Endothelial cell (in vitro differentiated cells): ENCODE results near the gene SCNN1B. TPM values are rescaled to one million over a fixed set of nuclear protein-coding genes. Genes with fewer than 3 reads are reported as not detected.

ENCODE experiments used
- DNase-seq: peaks from one replicate; pipeline ENCODE4 v3.0.0; 2021; ENCODE audit warnings: low spot score
- H3K27ac Mint-ChIP-seq: one replicate; pipeline ENCODE4 v1.8.0; 2021; ENCODE audit warnings: mixed read lengths, inconsistent platforms; ENCODE audit not compliant: unreplicated experiment
- H3K27me3 Mint-ChIP-seq: one replicate; pipeline ENCODE4 v1.8.0; 2021; ENCODE audit warnings: mild to moderate bottlenecking, moderate library complexity, mixed read lengths, inconsistent platforms; ENCODE audit not compliant: unreplicated experiment
- H3K36me3 Mint-ChIP-seq: one replicate; pipeline ENCODE4 v1.8.0; 2021; ENCODE audit warnings: mild to moderate bottlenecking, low read depth, mixed read lengths, inconsistent platforms; ENCODE audit not compliant: unreplicated experiment
- H3K4me1 Mint-ChIP-seq: one replicate; pipeline ENCODE4 v1.8.0; 2021; ENCODE audit warnings: mild to moderate bottlenecking, mixed read lengths, inconsistent platforms; ENCODE audit not compliant: unreplicated experiment
- H3K4me3 Mint-ChIP-seq: one replicate; pipeline ENCODE4 v1.8.0; 2021; ENCODE audit warnings: mild to moderate bottlenecking, mixed read lengths, inconsistent platforms; ENCODE audit not compliant: unreplicated experiment
- H3K9me3 Mint-ChIP-seq: one replicate; pipeline ENCODE4 v1.8.0; 2021; ENCODE audit warnings: mixed read lengths, inconsistent platforms; ENCODE audit not compliant: unreplicated experiment
- total RNA-seq: library from RNA; stranded (reverse); fragmentation: NEBNext Ultra II Directional; extraction: Animal tissue kit (Norgen Biotek cat#: 25700); gene quantifications from one replicate; pipeline ENCODE4 v1.2.1, GENCODE V29; 2021; ENCODE audit not compliant: unreplicated experiment
- TF ChIP-seq, protein P1 (sequence below): fragments of 200-600 bp; sonication (generic); IDR thresholded peaks from one replicate; pipeline ENCODE4 v1.5.0; 2021; ENCODE audit warnings: antibody characterized with exemption; ENCODE audit not compliant: unreplicated experiment

The SCNN1B gene
- total RNA-seq, 1 donor from 2014 or later, result not detected

GRCh38 chr16:23286131-23286532 is 16.0 kb upstream of the SCNN1B start:
- no peaks in the 10 kb centered on the region for H3K36me3 Mint-ChIP-seq
- H3K4me3 Mint-ChIP-seq, result no peak overlapping the region
- H3K27ac Mint-ChIP-seq, result no peak overlapping the region
- no peaks in the 10 kb centered on the region for H3K4me1 Mint-ChIP-seq
- peaks cover 2% of the 10 kb centered on the region for H3K27me3 Mint-ChIP-seq
- DNase-seq, result no peak
- TF ChIP-seq, protein P1, sequence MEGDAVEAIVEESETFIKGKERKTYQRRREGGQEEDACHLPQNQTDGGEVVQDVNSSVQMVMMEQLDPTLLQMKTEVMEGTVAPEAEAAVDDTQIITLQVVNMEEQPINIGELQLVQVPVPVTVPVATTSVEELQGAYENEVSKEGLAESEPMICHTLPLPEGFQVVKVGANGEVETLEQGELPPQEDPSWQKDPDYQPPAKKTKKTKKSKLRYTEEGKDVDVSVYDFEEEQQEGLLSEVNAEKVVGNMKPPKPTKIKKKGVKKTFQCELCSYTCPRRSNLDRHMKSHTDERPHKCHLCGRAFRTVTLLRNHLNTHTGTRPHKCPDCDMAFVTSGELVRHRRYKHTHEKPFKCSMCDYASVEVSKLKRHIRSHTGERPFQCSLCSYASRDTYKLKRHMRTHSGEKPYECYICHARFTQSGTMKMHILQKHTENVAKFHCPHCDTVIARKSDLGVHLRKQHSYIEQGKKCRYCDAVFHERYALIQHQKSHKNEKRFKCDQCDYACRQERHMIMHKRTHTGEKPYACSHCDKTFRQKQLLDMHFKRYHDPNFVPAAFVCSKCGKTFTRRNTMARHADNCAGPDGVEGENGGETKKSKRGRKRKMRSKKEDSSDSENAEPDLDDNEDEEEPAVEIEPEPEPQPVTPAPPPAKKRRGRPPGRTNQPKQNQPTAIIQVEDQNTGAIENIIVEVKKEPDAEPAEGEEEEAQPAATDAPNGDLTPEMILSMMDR, result no peak
- no peaks in the 10 kb centered on the region for H3K9me3 Mint-ChIP-seq

DNA sequence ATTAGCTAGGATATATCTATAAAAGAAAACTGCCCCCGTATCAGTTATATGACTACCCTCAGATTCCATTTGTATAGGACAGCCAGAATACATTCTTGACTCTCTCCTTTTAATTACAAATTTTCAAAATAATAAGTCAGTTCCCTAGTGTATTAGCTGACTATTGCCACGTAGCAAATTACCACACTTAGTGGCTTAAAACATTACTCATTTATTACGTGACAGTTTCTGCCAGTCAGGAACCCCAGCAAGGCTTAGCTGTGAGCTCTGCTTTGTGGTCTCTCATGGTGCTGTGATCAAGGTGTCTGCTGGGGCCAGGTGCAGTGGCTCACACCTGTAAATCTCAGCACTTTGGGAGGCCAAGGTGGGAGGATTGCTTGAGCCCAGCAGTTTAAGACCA is 13.9 kb upstream of the SCNN1B start:
- no peaks in the 10 kb centered on the region for H3K36me3 Mint-ChIP-seq
- H3K9me3 Mint-ChIP-seq, result no peaks in the 10 kb centered on the region
- TF ChIP-seq, protein P1, result no peak
- H3K27ac Mint-ChIP-seq, result no peak overlapping the region
- H3K27me3 Mint-ChIP-seq, result peaks cover 2% of the 10 kb centered on the region
- no peaks in the 10 kb centered on the region for H3K4me1 Mint-ChIP-seq
- no peak for DNase-seq
- H3K4me3 Mint-ChIP-seq, result no peak overlapping the region

DNA sequence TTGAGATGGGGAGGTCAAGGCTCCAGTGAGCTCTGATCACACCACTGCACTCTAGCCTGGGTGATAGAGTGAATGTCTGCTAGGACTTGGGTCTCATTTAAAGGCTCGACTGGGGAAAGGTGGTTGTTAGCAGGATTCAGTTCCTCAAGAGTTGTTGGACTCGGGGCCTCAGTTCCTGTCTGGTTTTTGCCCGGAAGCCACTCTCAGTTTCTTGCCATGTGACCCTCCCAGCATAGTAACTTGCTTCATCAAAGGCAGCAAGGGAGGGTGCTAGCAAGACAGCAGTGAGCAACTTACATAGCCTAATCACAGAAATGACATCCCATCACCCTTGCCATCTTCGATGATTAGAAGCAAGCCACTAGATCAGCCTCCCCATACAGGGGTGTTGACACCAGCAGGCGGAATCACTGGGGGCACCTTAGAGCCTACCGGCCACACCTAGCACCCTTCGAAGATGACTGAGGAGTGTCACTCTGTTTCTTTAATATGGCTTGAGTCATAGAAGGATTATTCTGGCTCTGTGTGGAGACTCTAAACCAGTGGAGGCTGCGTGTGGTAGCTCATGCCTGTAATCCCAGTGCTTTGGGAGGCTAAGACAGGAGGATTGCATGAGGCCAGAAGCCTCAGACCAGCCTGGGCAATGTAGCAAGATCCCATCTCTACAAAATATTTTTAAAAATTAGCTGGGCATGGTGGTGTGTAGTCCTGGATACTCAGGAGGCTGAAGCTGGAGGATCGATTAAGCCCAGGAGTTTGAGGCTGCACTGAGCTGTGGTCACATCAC is 13.2 kb upstream of the SCNN1B start:
- H3K4me1 Mint-ChIP-seq, result no peaks in the 10 kb centered on the region
- no peaks in the 10 kb centered on the region for H3K9me3 Mint-ChIP-seq
- TF ChIP-seq, protein P1, result no peak
- H3K36me3 Mint-ChIP-seq, result no peaks in the 10 kb centered on the region
- no peak for DNase-seq
- H3K27me3 Mint-ChIP-seq, result peaks cover 2% of the 10 kb centered on the region
- H3K27ac Mint-ChIP-seq, result no peak overlapping the region
- no peak overlapping the region for H3K4me3 Mint-ChIP-seq

DNA sequence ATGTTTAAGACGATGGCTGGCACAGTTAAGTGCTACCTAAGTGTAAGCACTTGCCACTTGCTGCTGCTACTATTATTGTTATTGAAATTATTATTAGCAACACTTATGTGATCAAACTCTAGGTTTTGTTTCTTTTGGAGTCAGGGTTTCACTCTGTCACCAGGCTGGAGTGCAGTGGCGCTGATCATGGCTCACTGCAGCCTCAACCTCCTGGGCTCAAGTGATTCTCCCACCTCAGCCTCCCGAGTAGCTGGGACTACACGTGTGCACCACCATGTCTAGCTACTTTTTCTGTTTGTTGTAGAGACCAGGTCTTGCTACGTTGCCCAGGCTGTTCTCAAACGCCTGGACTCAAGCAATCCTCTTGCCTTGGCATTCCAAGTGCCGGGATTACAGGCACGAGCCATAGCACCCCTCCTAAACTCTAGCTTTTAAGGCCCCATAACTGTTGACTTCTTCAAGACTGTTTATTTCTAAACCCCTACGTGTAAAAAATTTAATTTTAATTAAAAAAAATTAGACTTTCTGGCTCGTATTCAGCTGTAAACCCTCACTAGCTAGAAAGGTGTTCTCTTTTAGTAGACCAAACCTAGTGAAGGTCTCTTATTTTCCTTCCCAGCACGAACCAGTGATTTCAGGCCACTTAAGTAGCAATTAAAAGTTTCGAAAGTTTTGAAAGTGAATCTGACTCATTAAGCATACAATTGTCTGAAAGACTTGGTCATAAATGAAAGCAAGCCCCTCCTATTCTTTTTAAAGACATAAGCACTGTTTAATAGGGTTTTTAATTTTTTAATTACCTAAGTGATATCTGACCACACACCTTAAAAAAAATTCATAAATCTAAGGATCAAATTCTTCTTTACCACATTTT is 11.7 kb upstream of the SCNN1B start:
- Mint-ChIP-seq H3K27me3 (peaks cover 4% of the 10 kb centered on the region), H3K9me3 (no peaks in the 10 kb centered on the region), H3K4me1 (no peaks in the 10 kb centered on the region), H3K27ac (no peak overlapping the region), H3K36me3 (no peaks in the 10 kb centered on the region), H3K4me3 (no peak overlapping the region)
- TF ChIP-seq, protein P1, result no peak
- DNase-seq, result no peak

GRCh38 chr16:23293016-23293415 is 9.1 kb upstream of the SCNN1B start:
- H3K27me3 Mint-ChIP-seq, result peaks cover 2% of the 10 kb centered on the region
- no peaks in the 10 kb centered on the region for H3K4me1 Mint-ChIP-seq
- no peak overlapping the region for H3K27ac Mint-ChIP-seq
- no peaks in the 10 kb centered on the region for H3K9me3 Mint-ChIP-seq
- no peak for DNase-seq
- H3K4me3 Mint-ChIP-seq, result no peak overlapping the region
- TF ChIP-seq, protein P1, result no peak
- no peaks in the 10 kb centered on the region for H3K36me3 Mint-ChIP-seq
